A204.1 (cell line): ENCODE measurements around the gene DHX15.

ENCODE experiments used
- FAIRE-seq: peaks from 2 replicates; lab custom pipeline; 2012; peaks lifted over from hg19 to GRCh38; lab: Jason Lieb, UNC

Gene DHX15

GRCh38 chr4:24477919-24478318 lies 106.4 kb downstream of the DHX15 start:
- no peak for FAIRE-seq
